Ureter (tissue), 1 donor: ENCODE data around the gene CREB1. TPM values are rescaled to one million over a fixed set of nuclear protein-coding genes. Genes with fewer than 3 reads are reported as not detected.
A peak's percentile ranks its signal among the peaks of the same experiment; 100 is the strongest.

Experiments used
- DNase-seq: peaks from one replicate; pipeline ENCODE4 v3.0.0-alpha.2; 2020; ENCODE audit warnings: low spot score
- total RNA-seq: library from RNA; stranded (reverse); gene quantifications from one replicate; pipeline ENCODE4 v1.2.4, GENCODE V29; 2023
- donor health status: DM: yes; HTN: yes; CAD: no.

Gene CREB1
- total RNA-seq, 1 donor from 2014 or later, result 92.0 TPM

- no peak for DNase-seq
Observed at GRCh38 chr2:207504513-207505170, 25.1 kb upstream of the CREB1 start.

- DNase-seq, result no peak
Observed at GRCh38 chr2:207505171-207505570, 24.6 kb upstream of the CREB1 start.

GRCh38 chr2:207505728-207506127, 24.0 kb upstream of the CREB1 start:
- no peak for DNase-seq

- no peak for DNase-seq
Observed at GRCh38 chr2:207506426-207506825, 23.3 kb upstream of the CREB1 start.

- DNase-seq, result no peak
Observed at GRCh38 chr2:207510148-207510547, 19.6 kb upstream of the CREB1 start.

- no peak for DNase-seq
Observed at GRCh38 chr2:207511851-207512250, 17.9 kb upstream of the CREB1 start.

GRCh38 chr2:207512356-207512755, 17.4 kb upstream of the CREB1 start:
- no peak for DNase-seq

GRCh38 chr2:207513551-207514257, 16.1 kb upstream of the CREB1 start:
- DNase-seq, result no peak

- no peak for DNase-seq
Observed at GRCh38 chr2:207514451-207514850, 15.3 kb upstream of the CREB1 start.

- DNase-seq, result no peak
Observed at GRCh38 chr2:207515671-207516070, 14.1 kb upstream of the CREB1 start.

GRCh38 chr2:207516206-207516605, 13.6 kb upstream of the CREB1 start:
- no peak for DNase-seq

- DNase-seq, result no peak
Observed at GRCh38 chr2:207523005-207523404, 6.8 kb upstream of the CREB1 start.

GRCh38 chr2:207525296-207525695, 4.5 kb upstream of the CREB1 start:
- no peak for DNase-seq

- no peak for DNase-seq
Observed at GRCh38 chr2:207528980-207529329, 807 bp upstream of the CREB1 start.

GRCh38 chr2:207530160-207531031, 634 bp downstream of the CREB1 start:
- DNase-seq, result peak; percentile 57

- DNase-seq, result no peak
Observed at GRCh38 chr2:207531032-207531952, 1.5 kb downstream of the CREB1 start.

- DNase-seq, result no peak
Observed at GRCh38 chr2:207532676-207533075, 2.9 kb downstream of the CREB1 start.

- no peak for DNase-seq
Observed at GRCh38 chr2:207533461-207534008, 3.8 kb downstream of the CREB1 start.

- no peak for DNase-seq
Observed at GRCh38 chr2:207534417-207534816, 4.7 kb downstream of the CREB1 start.

GRCh38 chr2:207539470-207539869, 9.7 kb downstream of the CREB1 start:
- no peak for DNase-seq

- no peak for DNase-seq
Observed at GRCh38 chr2:207540431-207540830, 10.7 kb downstream of the CREB1 start.
